ENCODE data around the gene ADGRL1. TPM values are rescaled to one million over a fixed set of nuclear protein-coding genes. Genes with fewer than 3 reads are reported as not detected.

ADGRL1 gene
- total RNA-seq, 2 experiments from 2014 or later, result 2.6 to 8.2 TPM

DNA sequence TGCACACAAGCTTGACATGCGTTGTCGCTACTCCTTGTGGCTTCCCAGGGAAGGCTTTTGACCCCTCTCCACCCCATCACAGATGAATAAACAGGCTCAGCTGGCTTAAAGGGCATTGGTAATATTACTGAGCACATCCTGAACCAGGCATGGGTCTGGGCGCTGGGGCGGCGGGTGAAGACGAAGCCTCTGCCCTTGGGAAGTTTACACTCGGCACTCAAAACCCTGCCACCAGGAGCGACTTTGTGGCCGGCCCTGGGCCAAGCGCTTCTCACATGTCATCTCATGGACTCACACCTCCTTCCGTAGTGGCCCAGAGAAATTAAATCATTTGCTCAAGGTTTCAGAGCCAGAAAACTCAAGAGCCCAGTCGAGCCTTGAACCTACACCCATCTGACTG, 37.0 kb downstream of the ADGRL1 start:
- no peaks in the 10 kb centered on the region for H4K20me1 ChIP-seq (ENCODE audit: insufficient read depth, low read length)
- no TSS peak for BruUV-seq (replicated peaks)
- no peaks in the 10 kb centered on the region for H3K9me3 ChIP-seq (ENCODE audit: low read length)
- ChIA-PET POLR2A (no interaction called here), CTCF (ENCODE audit: unreplicated experiment) (no interaction called here)
- no peak for TF ChIP-seq EZH2phosphoT487 (IDR thresholded peaks at IDR 0.05; ENCODE audit: borderline replicate concordance, low read depth, low read length)
- TF ChIP-seq, protein P1, sequence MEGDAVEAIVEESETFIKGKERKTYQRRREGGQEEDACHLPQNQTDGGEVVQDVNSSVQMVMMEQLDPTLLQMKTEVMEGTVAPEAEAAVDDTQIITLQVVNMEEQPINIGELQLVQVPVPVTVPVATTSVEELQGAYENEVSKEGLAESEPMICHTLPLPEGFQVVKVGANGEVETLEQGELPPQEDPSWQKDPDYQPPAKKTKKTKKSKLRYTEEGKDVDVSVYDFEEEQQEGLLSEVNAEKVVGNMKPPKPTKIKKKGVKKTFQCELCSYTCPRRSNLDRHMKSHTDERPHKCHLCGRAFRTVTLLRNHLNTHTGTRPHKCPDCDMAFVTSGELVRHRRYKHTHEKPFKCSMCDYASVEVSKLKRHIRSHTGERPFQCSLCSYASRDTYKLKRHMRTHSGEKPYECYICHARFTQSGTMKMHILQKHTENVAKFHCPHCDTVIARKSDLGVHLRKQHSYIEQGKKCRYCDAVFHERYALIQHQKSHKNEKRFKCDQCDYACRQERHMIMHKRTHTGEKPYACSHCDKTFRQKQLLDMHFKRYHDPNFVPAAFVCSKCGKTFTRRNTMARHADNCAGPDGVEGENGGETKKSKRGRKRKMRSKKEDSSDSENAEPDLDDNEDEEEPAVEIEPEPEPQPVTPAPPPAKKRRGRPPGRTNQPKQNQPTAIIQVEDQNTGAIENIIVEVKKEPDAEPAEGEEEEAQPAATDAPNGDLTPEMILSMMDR (conservative IDR thresholded peaks at IDR 0.05; ENCODE audit: low read length), result no peak
- H3K79me2 ChIP-seq (ENCODE audit: insufficient read depth, low read depth, low read length), result no peaks in the 10 kb centered on the region
- no peak overlapping the region for H2AFZ ChIP-seq (ENCODE audit: low read length)
- intact Hi-C loops (cut with micrococcal nuclease; ENCODE audit: unreplicated experiment), result no loop called here
- H3K4me2 ChIP-seq (ENCODE audit: low read length), result no peak overlapping the region
- H3K4me3 ChIP-seq (ENCODE audit: low read depth, low read length, poor library complexity, severe bottlenecking), result no peak overlapping the region
- H3K27ac ChIP-seq (ENCODE audit: low read depth, low read length, poor library complexity, severe bottlenecking), result no peak overlapping the region
- no peak for DNase-seq (ENCODE audit: low spot score)
- H3K36me3 ChIP-seq (ENCODE audit: insufficient read depth, low read length), result no peaks in the 10 kb centered on the region
- H3K9me2 ChIP-seq (ENCODE audit: insufficient read depth, low read length), result no peaks in the 10 kb centered on the region
- H3K4me1 ChIP-seq (ENCODE audit: insufficient read depth, low read length, poor library complexity, severe bottlenecking), result no peaks in the 10 kb centered on the region

DNA sequence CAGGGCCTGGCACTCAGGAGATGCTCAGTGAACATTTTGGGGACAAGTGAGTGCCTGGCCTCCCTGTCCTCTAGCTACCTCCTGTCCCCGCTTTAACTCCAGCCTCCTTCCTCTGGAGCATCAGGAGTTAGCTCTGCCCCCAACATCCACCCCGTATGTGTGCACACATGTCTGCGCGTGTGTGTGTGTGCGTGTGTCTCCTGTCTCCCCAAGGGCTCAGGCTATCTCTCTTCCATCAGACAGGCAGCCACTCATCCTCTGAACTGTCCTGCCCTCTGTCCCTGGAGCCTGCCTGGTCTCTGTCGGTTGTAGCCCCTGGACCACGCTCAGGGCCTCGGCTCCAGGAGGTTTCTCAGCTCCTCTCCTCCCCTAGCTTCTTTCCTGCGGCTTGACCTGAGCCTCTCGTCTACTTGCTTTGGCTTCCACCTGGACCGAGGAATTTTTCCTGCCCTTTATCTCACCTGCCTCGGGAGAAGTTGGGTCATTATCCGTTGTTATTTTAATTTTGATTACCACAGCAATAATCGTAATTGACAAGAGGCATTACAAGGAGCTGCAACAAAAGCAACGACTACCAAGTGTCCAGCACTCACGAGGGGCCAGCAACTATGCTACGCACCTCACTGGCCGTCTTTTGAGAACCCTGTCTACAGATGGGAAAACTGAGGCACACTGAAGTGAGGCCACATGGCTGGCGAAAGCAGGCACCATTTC, 37.6 kb downstream of the ADGRL1 start:
- TF ChIP-seq, protein P1 (conservative IDR thresholded peaks at IDR 0.05; ENCODE audit: low read length), result no peak
- Histone ChIP-seq H3K4me3 (ENCODE audit: low read depth, low read length, poor library complexity, severe bottlenecking) (no peak overlapping the region), H3K4me2 (ENCODE audit: low read length) (no peak overlapping the region), H3K36me3 (ENCODE audit: insufficient read depth, low read length) (no peaks in the 10 kb centered on the region), H3K9me2 (ENCODE audit: insufficient read depth, low read length) (no peaks in the 10 kb centered on the region), H4K20me1 (ENCODE audit: insufficient read depth, low read length) (no peaks in the 10 kb centered on the region), H3K4me1 (ENCODE audit: insufficient read depth, low read length, poor library complexity, severe bottlenecking) (no peaks in the 10 kb centered on the region), H3K9me3 (ENCODE audit: low read length) (no peaks in the 10 kb centered on the region), H2AFZ (ENCODE audit: low read length) (no peak overlapping the region), H3K79me2 (ENCODE audit: insufficient read depth, low read depth, low read length) (no peaks in the 10 kb centered on the region), H3K27ac (ENCODE audit: low read depth, low read length, poor library complexity, severe bottlenecking) (no peak overlapping the region)
- intact Hi-C loops (cut with micrococcal nuclease; ENCODE audit: unreplicated experiment), result no loop called here
- CTCF ChIA-PET (ENCODE audit: unreplicated experiment), result no interaction called here
- BruUV-seq (replicated peaks), result no TSS peak
- no peak for DNase-seq (ENCODE audit: low spot score)
- POLR2A ChIA-PET, result interaction anchor here (0.6 kb wide), 1 partner anchor 15 kb away, joined by 7 read pairs; no protein-coding TSS in a partner anchor

DNA sequence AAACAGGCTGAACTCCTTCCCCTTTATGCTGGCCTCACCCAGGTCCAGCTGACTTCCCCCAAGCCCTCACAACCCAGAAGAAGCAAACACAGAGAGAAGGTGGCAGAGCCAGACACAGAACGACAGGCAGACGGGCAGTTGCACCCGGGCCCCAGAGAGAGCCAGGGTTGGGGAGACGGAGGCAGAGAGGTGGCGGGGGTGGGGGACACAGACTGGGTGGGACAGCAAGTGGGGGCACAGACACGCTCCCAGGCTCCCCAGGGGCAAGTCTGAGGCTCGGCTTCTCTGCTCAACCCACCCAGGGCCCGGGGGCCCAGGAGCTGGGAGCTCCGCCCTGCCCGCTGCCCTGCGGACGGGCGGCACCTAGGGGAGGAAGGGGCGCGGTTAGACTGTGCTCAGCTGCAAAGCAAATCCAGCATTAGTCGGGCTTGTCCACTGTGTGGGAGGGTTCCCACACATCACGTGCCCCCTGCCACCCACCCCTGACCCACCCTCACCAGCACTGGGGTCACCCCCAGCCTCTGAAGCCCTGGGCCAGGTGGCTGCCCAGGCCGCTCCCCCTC, 38.3 kb downstream of the ADGRL1 start:
- Histone ChIP-seq H3K4me3 (ENCODE audit: low read depth, low read length, poor library complexity, severe bottlenecking) (no peak overlapping the region), H3K9me2 (ENCODE audit: insufficient read depth, low read length) (no peaks in the 10 kb centered on the region), H4K20me1 (ENCODE audit: insufficient read depth, low read length) (no peaks in the 10 kb centered on the region), H3K9me3 (ENCODE audit: low read length) (no peaks in the 10 kb centered on the region), H3K4me2 (ENCODE audit: low read length) (no peak overlapping the region), H2AFZ (ENCODE audit: low read length) (no peak overlapping the region), H3K4me1 (ENCODE audit: insufficient read depth, low read length, poor library complexity, severe bottlenecking) (no peaks in the 10 kb centered on the region), H3K79me2 (ENCODE audit: insufficient read depth, low read depth, low read length) (no peaks in the 10 kb centered on the region), H3K27ac (ENCODE audit: low read depth, low read length, poor library complexity, severe bottlenecking) (no peak overlapping the region), H3K36me3 (ENCODE audit: insufficient read depth, low read length) (no peaks in the 10 kb centered on the region)
- ChIA-PET CTCF (ENCODE audit: unreplicated experiment) (no interaction called here), POLR2A (interaction anchor here (0.6 kb wide), 1 partner anchor 15 kb away, joined by 7 read pairs; no protein-coding TSS in a partner anchor)
- intact Hi-C loops (cut with micrococcal nuclease; ENCODE audit: unreplicated experiment), result no loop called here
- TF ChIP-seq, protein P1 (conservative IDR thresholded peaks at IDR 0.05; ENCODE audit: low read length), result no peak
- TF ChIP-seq EZH2phosphoT487 (IDR thresholded peaks at IDR 0.05; ENCODE audit: borderline replicate concordance, low read depth, low read length), result no peak
- DNase-seq (ENCODE audit: low spot score), result no peak
- no TSS peak for BruUV-seq (replicated peaks)

Data from OCI-LY7 (cell line).